Measurements from ENCODE around the gene SH2D6. TPM values are rescaled to one million over a fixed set of nuclear protein-coding genes. Genes with fewer than 3 reads are reported as not detected.

SH2D6 gene
- total and polyA plus RNA-seq, 4 donors, result 0.14 to 0.74 (median 0.53) TPM

DNA sequence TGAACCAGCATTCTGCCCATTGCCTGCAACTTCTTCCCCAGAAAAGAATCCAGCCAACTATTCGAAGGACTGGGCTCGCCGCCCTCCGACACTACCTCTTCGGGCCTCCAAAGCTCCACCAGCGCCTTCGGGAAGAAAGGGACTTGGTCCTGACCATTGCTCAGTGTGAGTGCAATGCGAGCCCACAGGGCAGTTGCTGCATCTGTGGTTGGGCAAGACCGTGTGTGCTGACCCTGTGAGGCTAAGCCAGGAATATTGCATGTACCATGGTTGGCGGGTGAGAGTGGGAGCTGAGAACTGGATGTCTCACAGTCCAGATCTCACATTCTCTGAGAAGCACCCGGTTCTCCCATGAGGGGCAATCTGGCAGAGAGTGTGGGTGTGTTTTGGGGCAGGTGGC, 47.5 kb upstream of the SH2D6 start:
- no peak for DNase-seq
- no peak overlapping the region for H3K4me3 ChIP-seq
- peaks cover 0 to 12% (median 11%) of the 10 kb centered on the region in 4 donors for H3K36me3 ChIP-seq (ENCODE audit: control insufficient read depth in 4 of 4, insufficient read depth in 4 of 4, low read length in 4 of 4)
- no peaks in the 10 kb centered on the region for H3K4me1 ChIP-seq (ENCODE audit: control insufficient read depth in 5 of 5, insufficient read depth in 5 of 5, low read length in 5 of 5)
- H3K9ac ChIP-seq (ENCODE audit: insufficient read depth in 1 of 2, low read length in 2 of 2), result no peak overlapping the region
- 81 to 94% methylated on average over 11 of the region's 11 CpGs for WGBS, 2 donors
- TF ChIP-seq, protein P1, sequence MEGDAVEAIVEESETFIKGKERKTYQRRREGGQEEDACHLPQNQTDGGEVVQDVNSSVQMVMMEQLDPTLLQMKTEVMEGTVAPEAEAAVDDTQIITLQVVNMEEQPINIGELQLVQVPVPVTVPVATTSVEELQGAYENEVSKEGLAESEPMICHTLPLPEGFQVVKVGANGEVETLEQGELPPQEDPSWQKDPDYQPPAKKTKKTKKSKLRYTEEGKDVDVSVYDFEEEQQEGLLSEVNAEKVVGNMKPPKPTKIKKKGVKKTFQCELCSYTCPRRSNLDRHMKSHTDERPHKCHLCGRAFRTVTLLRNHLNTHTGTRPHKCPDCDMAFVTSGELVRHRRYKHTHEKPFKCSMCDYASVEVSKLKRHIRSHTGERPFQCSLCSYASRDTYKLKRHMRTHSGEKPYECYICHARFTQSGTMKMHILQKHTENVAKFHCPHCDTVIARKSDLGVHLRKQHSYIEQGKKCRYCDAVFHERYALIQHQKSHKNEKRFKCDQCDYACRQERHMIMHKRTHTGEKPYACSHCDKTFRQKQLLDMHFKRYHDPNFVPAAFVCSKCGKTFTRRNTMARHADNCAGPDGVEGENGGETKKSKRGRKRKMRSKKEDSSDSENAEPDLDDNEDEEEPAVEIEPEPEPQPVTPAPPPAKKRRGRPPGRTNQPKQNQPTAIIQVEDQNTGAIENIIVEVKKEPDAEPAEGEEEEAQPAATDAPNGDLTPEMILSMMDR (IDR thresholded peaks at IDR 0.05; ENCODE audit: control extremely low read depth, extremely low read depth), result no peak
- H3K9me3 ChIP-seq (ENCODE audit: control insufficient read depth in 4 of 4, insufficient read depth in 3 of 4, low read length in 3 of 4), result no peaks in the 10 kb centered on the region
- H3K27ac ChIP-seq (ENCODE audit: low read depth in 1 of 2, low read length in 1 of 2), result no peak overlapping the region
- H3K27me3 ChIP-seq (ENCODE audit: control insufficient read depth in 3 of 3, insufficient read depth in 3 of 3, low read length in 2 of 3), result no peaks in the 10 kb centered on the region
- no peak for ATAC-seq (ENCODE audit: insufficient read depth, low FRiP score)

DNA sequence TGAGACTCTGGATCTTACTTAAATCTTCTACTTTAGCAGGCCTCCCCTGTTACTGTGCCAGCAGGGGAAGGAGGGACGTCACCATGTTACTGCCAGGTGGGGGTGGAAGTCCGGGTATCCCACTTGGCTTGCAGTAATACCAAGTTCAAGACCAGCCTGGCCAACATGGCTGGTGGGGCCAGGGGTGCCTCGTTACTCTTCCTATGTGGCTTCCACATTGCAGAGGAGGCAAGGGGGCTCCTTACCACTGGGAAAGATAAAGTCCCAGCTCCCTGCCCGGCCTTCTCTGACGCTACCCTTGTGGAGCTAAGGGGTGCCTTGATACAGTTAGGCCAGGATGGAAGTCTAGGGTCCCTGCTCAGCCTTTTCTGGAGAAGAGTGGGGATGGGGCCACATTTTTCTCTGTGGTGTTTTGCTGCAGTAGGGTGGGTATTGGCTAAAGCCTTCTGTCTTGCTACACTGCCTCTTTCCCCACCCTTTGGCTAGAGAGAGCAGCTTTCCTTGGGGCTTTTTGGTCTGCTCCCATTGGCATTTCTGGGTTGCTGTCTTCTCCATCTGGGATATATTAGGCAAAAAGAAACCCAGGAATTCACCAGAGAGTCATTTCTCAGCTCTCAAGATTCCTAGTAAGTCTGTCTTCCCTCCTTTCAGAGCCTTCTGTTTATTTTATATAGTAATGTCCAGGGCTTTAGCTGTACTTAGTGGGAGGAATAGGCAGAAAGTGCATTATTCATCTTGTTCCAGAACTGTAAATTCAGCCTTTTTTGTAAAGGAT, 42.0 kb upstream of the SH2D6 start:
- Histone ChIP-seq H3K9me3 (ENCODE audit: control insufficient read depth in 4 of 4, insufficient read depth in 3 of 4, low read length in 3 of 4) (peaks cover 0 to 3% (median under 1%) of the 10 kb centered on the region in 4 donors), H3K4me3 (no peak overlapping the region), H3K27ac (ENCODE audit: low read depth in 1 of 2, low read length in 1 of 2) (no peak overlapping the region), H3K27me3 (ENCODE audit: control insufficient read depth in 3 of 3, insufficient read depth in 3 of 3, low read length in 2 of 3) (no peaks in the 10 kb centered on the region), H3K9ac (ENCODE audit: insufficient read depth in 1 of 2, low read length in 2 of 2) (no peak overlapping the region), H3K4me1 (ENCODE audit: control insufficient read depth in 5 of 5, insufficient read depth in 5 of 5, low read length in 5 of 5) (no peaks in the 10 kb centered on the region), H3K36me3 (ENCODE audit: control insufficient read depth in 4 of 4, insufficient read depth in 4 of 4, low read length in 4 of 4) (peaks cover 9 to 27% (median 14%) of the 10 kb centered on the region in 4 donors)
- WGBS, 2 donors, result 95 to 97% methylated on average over 5 of the region's 5 CpGs
- no peak for DNase-seq
- ATAC-seq (ENCODE audit: insufficient read depth, low FRiP score), result no peak
- TF ChIP-seq, protein P1 (IDR thresholded peaks at IDR 0.05; ENCODE audit: control extremely low read depth, extremely low read depth), result no peak

DNA sequence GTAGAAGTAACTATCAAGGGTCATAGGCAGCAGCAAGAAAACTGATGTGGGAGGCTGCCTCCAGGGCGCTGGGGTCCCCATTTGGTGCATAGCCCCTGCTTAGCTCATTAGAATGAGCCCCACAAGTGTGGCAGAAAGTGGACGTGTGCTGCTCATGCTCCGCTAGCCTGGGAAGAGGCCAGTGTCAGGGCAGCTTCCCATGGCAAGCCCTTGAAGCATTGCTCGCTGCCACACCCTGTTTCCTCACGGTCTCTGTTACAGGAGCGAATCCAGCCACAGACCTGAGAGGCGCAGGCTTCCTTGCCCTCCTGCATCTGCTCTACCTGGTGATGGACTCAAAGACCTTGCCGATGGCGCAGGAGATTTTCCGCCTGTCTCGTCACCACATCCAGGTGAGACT, 41.4 kb upstream of the SH2D6 start:
- Histone ChIP-seq H3K27ac (ENCODE audit: low read depth in 1 of 2, low read length in 1 of 2) (no peak overlapping the region), H3K36me3 (ENCODE audit: control insufficient read depth in 4 of 4, insufficient read depth in 4 of 4, low read length in 4 of 4) (peaks cover 9 to 25% (median 13%) of the 10 kb centered on the region in 4 donors), H3K4me1 (ENCODE audit: control insufficient read depth in 5 of 5, insufficient read depth in 5 of 5, low read length in 5 of 5) (no peaks in the 10 kb centered on the region), H3K4me3 (no peak overlapping the region), H3K9me3 (ENCODE audit: control insufficient read depth in 4 of 4, insufficient read depth in 3 of 4, low read length in 3 of 4) (peaks cover 0 to 3% (median under 1%) of the 10 kb centered on the region in 4 donors), H3K9ac (ENCODE audit: insufficient read depth in 1 of 2, low read length in 2 of 2) (no peak overlapping the region), H3K27me3 (ENCODE audit: control insufficient read depth in 3 of 3, insufficient read depth in 3 of 3, low read length in 2 of 3) (no peaks in the 10 kb centered on the region)
- TF ChIP-seq, protein P1 (IDR thresholded peaks at IDR 0.05; ENCODE audit: control extremely low read depth, extremely low read depth), result no peak
- ATAC-seq (ENCODE audit: insufficient read depth, low FRiP score), result no peak
- no peak for DNase-seq
- WGBS, 2 donors, result 93% methylated on average over 11 of the region's 11 CpGs
